GM21576 (cell line): ENCODE measurements around the gene PGA4.
"Not testable (repeated sequence)": the region's sequence is repeated elsewhere in the genome, so short reads cannot be mapped to it uniquely, and the experiment has no call there.

ENCODE experiments used
- ATAC-seq: cut with Tn5 transposase; IDR thresholded peaks from one replicate; pipeline ENCODE4 v1.9.1; 2021; ENCODE audit warnings: mild to moderate bottlenecking, moderate library complexity; ENCODE audit not compliant: unreplicated experiment

The PGA4 gene

GRCh38 chr11:61222047-61222446 is at the start of gene PGA4:
TSS of gene PGA4 (plus strand) at chr11:61222347. CDS start at chr11:61222401, 54 bp downstream.
- not testable (repeated sequence) for ATAC-seq

- ATAC-seq: no peak
These were observed 49.8 kb upstream of the PGA4 start for GRCh38 chr11:61172356-61172755.

DNA sequence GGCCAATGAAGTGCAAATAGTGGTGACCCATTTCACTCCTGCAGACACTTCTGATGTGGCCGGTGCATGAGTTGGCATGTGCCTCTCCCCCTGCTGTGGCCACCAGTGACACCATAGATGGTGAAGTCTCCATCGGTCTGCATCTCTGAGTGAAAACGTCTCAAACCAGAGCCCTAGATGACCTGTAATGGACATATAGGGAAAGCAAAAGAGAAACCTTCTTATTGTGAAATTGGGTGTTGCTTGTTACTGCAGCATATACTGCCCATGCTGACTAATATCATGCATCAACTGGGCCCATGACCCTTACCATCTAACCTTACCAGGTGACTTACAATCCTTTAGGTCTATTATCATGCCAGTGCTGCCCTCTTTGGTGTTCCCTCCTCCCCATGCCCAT is 49.3 kb upstream of the PGA4 start:
- no peak for ATAC-seq

DNA sequence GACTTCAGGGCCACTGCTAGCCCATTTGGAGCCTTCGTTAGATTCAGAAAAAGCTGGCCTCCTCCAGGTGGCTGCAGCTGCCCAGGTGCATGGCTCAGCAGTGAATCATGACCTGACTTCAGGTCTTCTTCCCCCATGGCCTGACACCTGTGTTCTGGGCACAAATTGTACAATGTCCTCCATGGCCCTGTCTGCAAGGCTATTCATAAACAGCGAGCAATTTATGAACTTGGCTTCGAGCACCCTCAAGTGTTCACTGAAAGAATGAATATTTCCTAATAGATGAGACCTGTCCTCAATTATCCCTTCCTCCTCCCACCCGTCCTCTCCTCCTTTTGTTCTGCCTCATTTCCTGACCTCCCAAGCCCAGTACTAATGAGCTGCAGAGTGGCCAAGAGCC is 48.7 kb upstream of the PGA4 start:
- no peak for ATAC-seq

- no peak for ATAC-seq
These were observed 47.9 kb upstream of the PGA4 start for GRCh38 chr11:61174273-61174672.

- no peak for ATAC-seq
These were observed 47.2 kb upstream of the PGA4 start for GRCh38 chr11:61174949-61175348.

GRCh38 chr11:61176446-61176845 is 45.7 kb upstream of the PGA4 start:
- no peak for ATAC-seq

DNA sequence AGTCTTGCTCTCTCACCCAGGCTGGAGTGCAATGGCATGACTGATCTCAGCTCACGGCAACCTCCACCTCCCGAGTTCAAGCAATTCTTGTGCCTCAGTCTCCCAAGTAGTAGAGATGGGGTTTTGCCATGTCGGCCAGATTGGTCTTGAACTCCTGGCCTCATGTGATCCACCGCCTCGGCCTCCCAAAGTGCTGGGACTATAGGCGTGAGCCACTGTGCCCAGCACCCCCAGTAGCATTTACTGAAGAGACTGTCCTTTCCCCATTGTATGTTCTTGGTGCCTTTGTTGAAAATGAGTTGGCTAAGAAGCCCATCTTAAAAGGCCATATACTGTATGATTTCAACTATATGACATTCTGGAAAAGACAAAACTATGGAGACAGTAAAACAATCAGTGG is 41.9 kb upstream of the PGA4 start:
- ATAC-seq: not testable (repeated sequence)

DNA sequence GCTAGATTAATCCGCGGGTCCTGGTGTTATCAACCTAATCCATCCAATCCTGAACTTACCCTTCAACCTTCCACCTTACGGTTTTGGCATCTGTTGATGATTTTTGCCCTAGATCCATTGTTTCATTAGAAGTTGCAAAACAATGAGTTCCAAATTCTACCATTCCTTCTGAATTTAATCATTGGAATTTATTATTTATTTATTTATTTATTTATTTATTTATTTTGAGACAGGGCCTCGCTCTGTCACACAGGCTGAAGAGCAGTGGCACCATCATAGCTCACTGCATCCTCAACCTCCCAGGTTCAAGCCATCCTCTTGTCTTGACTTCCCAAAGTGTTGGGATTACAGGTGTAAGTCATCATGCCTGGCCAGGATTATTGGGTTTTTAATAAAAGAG is 40.7 kb upstream of the PGA4 start:
- ATAC-seq: no peak

DNA sequence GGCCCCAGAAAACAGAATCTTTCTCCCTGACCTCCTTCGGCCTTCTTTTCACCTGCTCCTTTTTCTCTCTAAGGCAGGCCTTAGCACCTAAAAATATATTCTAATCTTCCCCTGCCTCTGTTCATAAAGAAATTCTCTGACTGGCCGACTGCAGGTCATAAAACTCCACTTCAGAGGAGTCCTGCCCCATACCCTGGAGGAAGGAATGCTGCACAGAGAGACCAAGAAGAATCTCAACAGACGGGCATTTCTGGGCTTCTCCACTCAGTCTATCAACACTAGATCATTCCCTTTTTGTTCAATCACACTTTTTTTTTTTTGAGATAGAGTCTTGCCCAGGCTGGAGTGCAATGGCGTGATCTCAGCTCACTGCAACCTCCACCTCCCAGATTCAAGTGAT is 38.5 kb upstream of the PGA4 start:
- no peak for ATAC-seq

DNA sequence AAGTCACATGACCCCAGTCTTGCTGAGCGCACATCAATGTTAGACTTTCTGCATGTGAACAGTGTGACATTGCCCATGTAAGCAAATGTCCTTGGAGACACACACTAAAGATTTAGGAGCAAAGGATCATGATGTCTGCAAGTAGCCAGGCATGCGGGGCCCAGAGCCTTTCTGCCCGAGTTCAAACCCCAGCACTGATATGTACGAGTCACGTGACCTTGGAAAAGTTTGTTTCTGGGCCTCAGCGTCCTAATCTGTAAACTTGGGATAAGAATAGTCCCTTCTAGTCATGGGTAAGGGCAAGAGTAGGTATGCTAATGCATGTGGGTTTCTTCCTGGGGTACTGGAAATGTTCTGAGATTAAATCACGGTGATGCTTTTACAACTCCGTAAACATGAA is 35.6 kb upstream of the PGA4 start:
- no peak for ATAC-seq

DNA sequence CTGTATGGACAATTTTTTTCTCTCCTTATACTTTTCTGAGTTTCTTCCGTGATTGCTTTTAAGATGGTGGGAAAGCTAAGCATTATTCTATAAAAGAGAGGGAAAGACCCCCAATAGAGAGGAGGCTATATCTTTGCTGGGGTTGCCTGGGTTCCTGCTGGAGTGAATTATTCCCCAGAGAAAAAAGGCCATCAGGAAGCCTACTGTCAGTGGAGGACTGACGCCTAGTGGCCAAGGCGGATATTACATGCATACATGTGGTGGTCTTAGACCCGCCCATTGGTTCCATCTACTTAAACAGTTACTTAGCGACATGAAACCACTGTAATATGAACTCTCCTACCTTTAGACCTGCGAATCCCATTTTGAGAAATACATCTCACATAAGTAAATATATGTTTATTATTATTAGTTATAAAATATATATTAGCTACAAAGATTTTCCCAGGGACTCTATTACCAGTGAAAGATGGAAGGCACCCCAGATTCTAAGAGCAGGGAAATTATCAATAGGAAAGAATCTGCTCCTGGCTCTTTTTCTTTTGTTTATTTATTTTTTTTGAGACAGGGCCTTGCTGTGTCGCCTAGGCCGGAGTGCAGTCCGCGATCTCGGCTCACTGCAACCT is 34.5 kb upstream of the PGA4 start:
- ATAC-seq: no peak

DNA sequence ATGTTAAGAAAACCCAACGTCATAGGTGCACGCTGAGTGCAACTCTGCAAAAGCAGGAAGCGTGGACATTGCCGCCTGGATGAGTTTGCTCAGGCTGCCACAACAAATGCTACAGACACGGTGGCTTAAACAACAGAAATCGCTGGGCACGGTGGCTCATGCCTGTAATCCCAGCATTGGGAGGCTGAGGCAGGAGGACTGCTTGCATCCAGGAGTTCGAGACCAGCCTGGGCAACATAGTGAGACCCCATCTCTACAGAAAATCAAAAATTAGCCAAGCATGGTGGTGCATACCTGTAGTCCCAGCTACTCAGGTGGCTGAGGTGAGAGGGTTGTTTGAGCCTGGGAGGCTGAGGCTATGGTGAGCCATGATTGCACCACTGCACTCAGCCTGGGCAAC is 32.2 kb upstream of the PGA4 start:
- no peak for ATAC-seq

GRCh38 chr11:61193596-61193995 is 28.6 kb upstream of the PGA4 start:
- ATAC-seq: no peak

DNA sequence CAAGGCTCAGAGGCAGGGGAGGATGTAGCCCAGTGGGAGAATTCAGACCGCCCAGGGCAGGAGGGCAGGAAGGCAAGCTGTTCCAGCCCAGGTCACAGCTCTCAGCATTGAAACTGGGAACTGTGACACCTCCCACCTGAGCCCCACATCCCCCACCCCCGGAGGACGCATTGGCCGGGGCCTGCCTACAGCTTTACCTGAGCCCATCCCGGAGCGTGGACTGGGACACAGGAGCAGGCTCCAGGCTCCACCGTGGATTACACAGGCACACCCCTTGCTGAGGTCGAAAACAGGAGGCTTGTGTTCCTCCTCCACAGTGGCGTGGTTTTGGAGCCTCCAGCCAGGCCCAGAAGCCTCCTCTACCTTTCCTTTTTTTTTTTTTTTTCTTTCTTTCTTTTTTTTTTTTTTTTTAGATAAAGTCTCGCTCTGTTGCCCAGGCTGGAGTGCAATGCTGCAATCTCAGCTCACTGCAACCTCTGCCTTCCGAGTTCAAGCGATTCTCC is 27.9 kb upstream of the PGA4 start:
- ATAC-seq: no peak

GRCh38 chr11:61194981-61195695 is 27.0 kb upstream of the PGA4 start:
- no peak for ATAC-seq

- ATAC-seq: no peak
These were observed 26.4 kb upstream of the PGA4 start for GRCh38 chr11:61195719-61196118.

- no peak for ATAC-seq
These were observed 23.8 kb upstream of the PGA4 start for GRCh38 chr11:61198361-61198760.

GRCh38 chr11:61198948-61199523 is 23.1 kb upstream of the PGA4 start:
- ATAC-seq: no peak

DNA sequence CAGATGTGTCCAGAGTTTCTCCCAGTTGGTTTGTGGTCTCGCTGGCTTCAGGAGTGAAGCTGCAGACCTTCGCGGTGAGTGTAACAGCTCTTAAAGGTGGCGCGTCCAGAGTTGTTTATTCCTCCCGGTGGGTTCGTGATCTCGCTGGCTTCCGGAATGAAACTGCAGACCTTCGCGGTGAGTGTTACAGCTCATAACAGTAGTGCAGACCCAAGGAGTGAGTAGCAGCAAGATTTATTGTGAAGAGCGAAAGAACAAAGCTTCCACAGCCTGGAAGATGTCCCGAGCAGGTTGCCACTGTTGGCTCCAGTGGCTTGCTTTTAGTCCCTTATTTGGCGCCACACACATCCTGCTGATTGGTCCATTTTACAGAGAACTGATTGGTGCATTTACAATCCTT is 20.7 kb upstream of the PGA4 start:
- ATAC-seq: no peak

- not testable (repeated sequence) for ATAC-seq
These were observed 19.0 kb upstream of the PGA4 start, which contains the start of gene PGA3 for GRCh38 chr11:61202950-61203746. TSS of gene PGA3 (plus strand) at chr11:61203515. CDS start at chr11:61203565, 50 bp downstream.
